Breast epithelium (tissue), 4 donors: ENCODE results near the gene QRFP. TPM values are rescaled to one million over a fixed set of nuclear protein-coding genes. Genes with fewer than 3 reads are reported as not detected.
A peak's percentile ranks its signal among the peaks of the same experiment; 100 is the strongest.

ENCODE experiments used
- DNase-seq, 2 donors: peaks; one replicate each; pipeline ENCODE4 v3.0.0-alpha.2; 2019; ENCODE audit warnings: low spot score in 2 of 2
- H3K27ac ChIP-seq, 2 donors: fragments of 200-600 bp; sonication (generic) in 1 of 2; one replicate each; pipeline ENCODE4 v1.5.1; 2016 to 2019; ENCODE audit warnings: mild to moderate bottlenecking in 1 of 2
- H3K27me3 ChIP-seq, 2 donors: fragments of 200-600 bp; sonication (generic) in 1 of 2; one replicate each; pipeline versions ENCODE4 v1.5.1 to v1.6.0; 2017 to 2019; ENCODE audit warnings: control low read depth in 1 of 2, mild to moderate bottlenecking in 1 of 2
- H3K36me3 ChIP-seq: fragments of 200-600 bp; one replicate; pipeline ENCODE4 v1.5.1; 2019
- H3K4me1 ChIP-seq, 2 donors: fragments of 200-600 bp; sonication (generic); one replicate each; pipeline ENCODE4 v1.5.1; 2016 to 2019; ENCODE audit warnings: control low read depth in 1 of 2
- H3K4me3 ChIP-seq, 3 donors: fragments of 200-600 bp; sonication (generic); 1 replicate in 2 of 3; 2 replicates in 1 of 3; pipeline ENCODE4 v1.5.1; 2016 to 2019; ENCODE audit warnings: mild to moderate bottlenecking in 3 of 3, moderate library complexity in 2 of 3
- H3K9me3 ChIP-seq, 2 donors: fragments of 200-600 bp; sonication (generic) in 1 of 2; one replicate each; pipeline ENCODE4 v1.5.1; 2016 to 2019; ENCODE audit warnings: control low read depth in 1 of 2
- CTCF ChIP-seq, 3 donors: fragments of 450-650 bp; IDR thresholded peaks; one replicate each; pipeline ENCODE4 v1.5.1; 2016 to 2017; ENCODE audit warnings: antibody characterized with exemption in 3 of 3, mild to moderate bottlenecking in 3 of 3, moderate library complexity in 3 of 3
- POLR2A ChIP-seq: fragments of 450-650 bp; IDR thresholded peaks from one replicate; pipeline ENCODE4 v1.6.1; 2016; ENCODE audit warnings: antibody characterized with exemption, mild to moderate bottlenecking, moderate library complexity
- POLR2AphosphoS5 ChIP-seq, 3 donors: sonication (generic); formaldehyde crosslinking; IDR thresholded peaks; one replicate each; pipeline ENCODE4 v1.6.1; 2017; ENCODE audit warnings: antibody characterized with exemption in 3 of 3
- intact Hi-C: fragments of 100-400 bp; cut with DNase I; formaldehyde crosslinking; loops from one replicate; pipeline ENCODE4 v1.15.1; 2023; ENCODE audit warnings: low total_unique reads
- total RNA-seq, 3 donors: library from RNA; depleted of rRNA; stranded (reverse); fragments of >200 nt; gene quantifications; one replicate each; pipeline ENCODE4 v1.1.0, GENCODE V29; 2016

The QRFP gene
- total RNA-seq, 3 donors from 2014 or later = not detected

- intact Hi-C loops = loop anchor here (10.0 kb wide), 1 partner anchor 157 kb away; no protein-coding TSS in a partner anchor
- Histone ChIP-seq H3K36me3 (no peaks in the 10 kb centered on the region), H3K27me3 (no peaks in the 10 kb centered on the region), H3K4me3 (no peak overlapping the region), H3K27ac (peak overlapping the region; percentile 46 to 67), H3K9me3 (no peaks in the 10 kb centered on the region), H3K4me1 (peaks cover 5 to 14% of the 10 kb centered on the region in 2 donors)
- no peak for DNase-seq
- TF ChIP-seq POLR2AphosphoS5 (IDR thresholded peaks at IDR 0.05) (no peak), POLR2A (no peak), CTCF (IDR thresholded peaks at IDR 0.05) (no peak)
Measured at GRCh38 chr9:130862217-130862616, 34.4 kb downstream of the QRFP start.

- no peak for DNase-seq
- TF ChIP-seq POLR2AphosphoS5 (IDR thresholded peaks at IDR 0.05) (no peak), POLR2A (no peak), CTCF (IDR thresholded peaks at IDR 0.05) (no peak)
- intact Hi-C loops = loop anchor here (10.0 kb wide), 1 partner anchor 157 kb away; no protein-coding TSS in a partner anchor
- Histone ChIP-seq H3K9me3 (no peaks in the 10 kb centered on the region), H3K4me3 (no peak overlapping the region), H3K4me1 (peaks cover 5 to 17% of the 10 kb centered on the region in 2 donors), H3K27me3 (no peaks in the 10 kb centered on the region), H3K36me3 (no peaks in the 10 kb centered on the region), H3K27ac (peak overlapping the region in 1 of 2 donors; percentile 67)
Measured at GRCh38 chr9:130861372-130862180, 35.0 kb downstream of the QRFP start.

- peaks cover 5 to 17% of the 10 kb centered on the region in 2 donors for H3K4me1 ChIP-seq
Measured at GRCh38 chr9:130860458-130861316, 35.9 kb downstream of the QRFP start.

More at GRCh38 chr9:130860458-130861316, 35.9 kb downstream of the QRFP start:
- Histone ChIP-seq H3K9me3 (no peaks in the 10 kb centered on the region), H3K27ac (peak overlapping the region; percentile 67 to 85), H3K27me3 (no peaks in the 10 kb centered on the region), H3K4me3 (peak overlapping the region in 1 of 3 donors; percentile 35), H3K36me3 (no peaks in the 10 kb centered on the region)
- TF ChIP-seq CTCF (IDR thresholded peaks at IDR 0.05) = peak in 1 of 3 donors; percentile 17
- no peak for TF ChIP-seq POLR2A
- peak; percentile 48 to 78 (median 61) for TF ChIP-seq POLR2AphosphoS5 (IDR thresholded peaks at IDR 0.05)
- DNase-seq = peak in 1 of 2 donors; percentile 63
- intact Hi-C loops = loop anchor here (10.0 kb wide), 1 partner anchor 156 kb away; no protein-coding TSS in a partner anchor
